ENCODE data around the gene PLEKHG3.

- TF ChIP-seq CTCF (IDR thresholded peaks at IDR 0.05) (no peak), EZH2 (IDR thresholded peaks at IDR 0.05) (no peak), EZH2phosphoT487 (IDR thresholded peaks at IDR 0.05) (no peak)
Observed at GRCh38 chr14:64693810-64694165, 10.4 kb upstream of the PLEKHG3 start.

Measured in neural progenitor cell (in vitro differentiated cells).